ENCODE measurements around the gene MARF1.

GRCh38 chr16:15674571-15674970 is 31.6 kb upstream of the MARF1 start:
- no peak for TF ChIP-seq POLR2A (IDR thresholded peaks at IDR 0.05; ENCODE audit: low read depth, low read length)
- TF ChIP-seq POLR2AphosphoS5 (IDR thresholded peaks at IDR 0.05; ENCODE audit: low read depth, low read length), result no peak
- TF ChIP-seq TAF1 (IDR thresholded peaks at IDR 0.05; ENCODE audit: borderline replicate concordance, low read depth, low read length), result no peak

Measured in GM12892 (cell line).